ENCODE results near the gene PIK3CB.

PIK3CB gene

DNA sequence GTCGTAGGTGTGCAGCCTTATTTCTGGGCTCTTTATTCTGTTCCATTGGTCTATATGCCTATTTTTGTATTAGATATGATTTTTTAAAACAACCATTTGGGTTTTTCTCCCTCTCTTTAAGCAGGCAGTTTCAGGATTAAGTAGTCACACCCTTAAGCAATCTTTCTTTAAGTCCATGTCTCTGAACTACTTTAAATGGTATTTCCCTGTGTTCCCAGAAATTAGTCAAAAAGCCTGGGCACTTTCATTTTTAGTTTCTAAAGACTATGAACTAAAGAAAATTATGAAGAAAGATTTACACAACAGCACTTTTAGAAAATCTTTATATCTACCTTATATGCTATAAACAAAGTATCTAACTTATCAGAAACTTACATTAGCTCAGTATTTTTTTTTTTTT, 115.9 kb downstream of the PIK3CB start:
- Histone ChIP-seq H3K9me3 (ENCODE audit: severe bottlenecking) (no peaks in the 10 kb centered on the region), H3K27ac (no peak overlapping the region), H3K27me3 (ENCODE audit: insufficient read depth, low read depth, severe bottlenecking) (no peaks in the 10 kb centered on the region), H3K36me3 (no peaks in the 10 kb centered on the region), H3K4me3 (ENCODE audit: low read depth, low read length) (no peak overlapping the region)
- no peak for DNase-seq
- TF ChIP-seq, protein P1, sequence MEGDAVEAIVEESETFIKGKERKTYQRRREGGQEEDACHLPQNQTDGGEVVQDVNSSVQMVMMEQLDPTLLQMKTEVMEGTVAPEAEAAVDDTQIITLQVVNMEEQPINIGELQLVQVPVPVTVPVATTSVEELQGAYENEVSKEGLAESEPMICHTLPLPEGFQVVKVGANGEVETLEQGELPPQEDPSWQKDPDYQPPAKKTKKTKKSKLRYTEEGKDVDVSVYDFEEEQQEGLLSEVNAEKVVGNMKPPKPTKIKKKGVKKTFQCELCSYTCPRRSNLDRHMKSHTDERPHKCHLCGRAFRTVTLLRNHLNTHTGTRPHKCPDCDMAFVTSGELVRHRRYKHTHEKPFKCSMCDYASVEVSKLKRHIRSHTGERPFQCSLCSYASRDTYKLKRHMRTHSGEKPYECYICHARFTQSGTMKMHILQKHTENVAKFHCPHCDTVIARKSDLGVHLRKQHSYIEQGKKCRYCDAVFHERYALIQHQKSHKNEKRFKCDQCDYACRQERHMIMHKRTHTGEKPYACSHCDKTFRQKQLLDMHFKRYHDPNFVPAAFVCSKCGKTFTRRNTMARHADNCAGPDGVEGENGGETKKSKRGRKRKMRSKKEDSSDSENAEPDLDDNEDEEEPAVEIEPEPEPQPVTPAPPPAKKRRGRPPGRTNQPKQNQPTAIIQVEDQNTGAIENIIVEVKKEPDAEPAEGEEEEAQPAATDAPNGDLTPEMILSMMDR (IDR thresholded peaks at IDR 0.05; ENCODE audit: low read depth, low read length): no peak

DNA sequence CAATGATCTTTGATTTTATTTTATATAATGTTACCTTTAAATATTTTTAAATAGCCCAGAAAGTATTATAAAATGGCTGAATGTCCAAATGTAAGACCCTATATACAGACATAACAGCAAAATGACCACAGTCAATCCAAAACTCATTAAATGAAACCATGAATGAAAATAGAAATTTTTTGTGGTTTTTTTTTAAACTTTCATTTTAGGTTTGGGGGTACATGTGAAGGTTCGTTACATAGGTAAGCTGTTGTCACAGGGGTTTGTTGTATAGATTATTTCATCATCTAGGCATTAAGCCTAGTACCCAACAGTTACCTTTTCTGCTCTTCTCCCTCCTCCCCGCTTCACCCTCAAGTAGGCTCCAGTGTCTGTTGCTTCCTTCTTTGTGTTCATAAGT, 117.4 kb downstream of the PIK3CB start:
- DNase-seq: no peak
- Histone ChIP-seq H3K27ac (no peak overlapping the region), H3K9me3 (ENCODE audit: severe bottlenecking) (no peaks in the 10 kb centered on the region), H3K36me3 (no peaks in the 10 kb centered on the region), H3K27me3 (ENCODE audit: insufficient read depth, low read depth, severe bottlenecking) (no peaks in the 10 kb centered on the region), H3K4me3 (ENCODE audit: low read depth, low read length) (no peak overlapping the region)
- TF ChIP-seq, protein P1 (IDR thresholded peaks at IDR 0.05; ENCODE audit: low read depth, low read length): no peak

DNA sequence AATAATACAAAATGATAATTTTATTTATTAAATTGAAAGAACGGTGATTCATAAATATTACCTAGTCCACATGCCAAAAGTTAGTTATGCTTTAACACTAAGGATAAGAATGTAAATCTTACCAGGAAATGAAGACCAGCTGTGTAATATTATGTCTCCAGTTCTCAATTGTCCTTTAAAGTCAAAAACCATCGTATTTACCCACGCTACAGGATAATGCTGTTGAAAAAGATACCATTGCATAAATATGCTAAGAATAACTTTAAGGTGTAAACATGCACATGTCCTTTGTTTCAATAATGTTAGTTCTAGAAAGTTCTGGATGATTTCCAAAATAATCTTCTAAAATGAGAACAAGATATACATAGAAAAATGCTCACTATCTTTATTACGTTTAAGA, 122.6 kb downstream of the PIK3CB start:
- H3K36me3 ChIP-seq: no peaks in the 10 kb centered on the region
- H3K27ac ChIP-seq: no peak overlapping the region
- DNase-seq: no peak
- H3K9me3 ChIP-seq (ENCODE audit: severe bottlenecking): no peaks in the 10 kb centered on the region
- TF ChIP-seq, protein P1 (IDR thresholded peaks at IDR 0.05; ENCODE audit: low read depth, low read length): no peak
- no peaks in the 10 kb centered on the region for H3K27me3 ChIP-seq (ENCODE audit: insufficient read depth, low read depth, severe bottlenecking)
- H3K4me3 ChIP-seq (ENCODE audit: low read depth, low read length): no peak overlapping the region

DNA sequence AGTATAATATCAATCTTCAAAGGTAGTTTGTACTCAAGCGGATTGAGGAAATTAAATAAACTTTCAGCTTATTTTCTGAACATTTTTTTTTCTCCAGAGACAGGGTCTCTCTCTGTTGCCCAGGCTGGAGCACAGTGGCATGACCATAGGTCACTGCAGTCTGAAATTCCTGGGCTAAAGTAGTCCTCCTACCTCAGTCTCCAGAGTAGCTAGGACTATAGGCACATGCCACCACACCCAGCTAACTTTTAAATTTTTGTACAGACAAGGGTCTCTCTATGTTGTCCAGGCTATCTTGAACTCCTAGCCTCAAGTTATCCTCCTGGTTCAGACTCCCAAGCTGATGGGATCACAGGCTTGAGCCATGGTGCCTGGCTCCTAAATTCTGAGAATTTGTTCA, 129.1 kb downstream of the PIK3CB start:
- TF ChIP-seq, protein P1 (IDR thresholded peaks at IDR 0.05; ENCODE audit: low read depth, low read length): no peak
- DNase-seq: no peak
- Histone ChIP-seq H3K36me3 (no peaks in the 10 kb centered on the region), H3K9me3 (ENCODE audit: severe bottlenecking) (no peaks in the 10 kb centered on the region), H3K27me3 (ENCODE audit: insufficient read depth, low read depth, severe bottlenecking) (no peaks in the 10 kb centered on the region), H3K27ac (no peak overlapping the region), H3K4me3 (ENCODE audit: low read depth, low read length) (no peak overlapping the region)

DNA sequence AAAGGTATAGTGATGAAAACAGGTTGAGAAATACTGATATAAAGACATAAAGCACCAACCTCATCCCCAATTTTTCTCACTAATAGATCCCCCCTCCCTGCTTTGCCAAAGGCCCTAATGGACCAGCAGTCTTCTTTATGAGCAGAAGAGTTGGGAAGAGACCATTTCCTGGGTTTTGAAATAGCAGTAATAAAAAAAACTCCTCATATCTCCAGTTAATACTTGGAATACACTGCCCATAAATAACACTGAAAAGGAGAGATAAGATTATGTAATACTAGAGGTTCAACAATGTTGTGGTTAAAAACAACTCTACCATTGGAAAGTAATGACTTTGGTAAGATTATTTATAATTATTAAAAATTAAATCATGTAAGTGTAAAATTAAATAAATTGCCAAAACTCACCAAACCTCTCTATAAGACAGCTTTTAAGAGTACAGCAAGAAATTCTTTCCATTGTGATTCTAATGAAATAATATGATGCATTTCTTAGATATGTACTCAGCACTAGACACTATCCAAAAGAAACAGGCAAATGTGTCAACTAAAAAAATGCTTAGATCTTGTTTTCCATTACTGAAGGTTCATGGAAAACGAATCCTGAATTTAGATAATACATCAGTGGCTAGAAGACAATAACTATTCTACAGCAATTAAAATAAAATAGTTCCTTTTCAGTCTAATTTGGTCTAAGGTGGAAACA, 137.9 kb downstream of the PIK3CB start:
- DNase-seq: no peak
- Histone ChIP-seq H3K4me3 (ENCODE audit: low read depth, low read length) (no peak overlapping the region), H3K27ac (no peak overlapping the region), H3K36me3 (no peaks in the 10 kb centered on the region; the same call in none of the 2 replicates), H3K27me3 (ENCODE audit: insufficient read depth, low read depth, severe bottlenecking) (no peaks in the 10 kb centered on the region), H3K9me3 (ENCODE audit: severe bottlenecking) (no peaks in the 10 kb centered on the region)
- TF ChIP-seq, protein P1 (IDR thresholded peaks at IDR 0.05; ENCODE audit: low read depth, low read length): no peak

Measured in WERI-Rb-1 (cell line).